Upper lobe of left lung (tissue), 6 donors: Measurements from ENCODE around the gene CRYZL1. TPM values are rescaled to one million over a fixed set of nuclear protein-coding genes. Genes with fewer than 3 reads are reported as not detected.

Source experiments
- ATAC-seq, 2 donors: fragments of 200-7000 bp; cut with Tn5 transposase; one replicate each; pipeline ENCODE4 v1.9.1; 2022; ENCODE audit warnings: mild to moderate bottlenecking in 2 of 2, moderate library complexity in 2 of 2; ENCODE audit not compliant: low FRiP score in 2 of 2
- DNase-seq, 2 donors: peaks; one replicate each; pipeline ENCODE4 v3.0.0-alpha.2; 2019 to 2020
- H3K27ac ChIP-seq, 4 donors: fragments of 200-600 bp; sonication (generic); one replicate each; pipeline ENCODE4 v1.5.1; 2016 to 2019
- H3K27me3 ChIP-seq, 4 donors: fragments of 200-600 bp; sonication (generic); one replicate each; pipeline ENCODE4 v1.5.1; 2017 to 2019
- H3K36me3 ChIP-seq, 4 donors: fragments of 200-600 bp; sonication (generic); one replicate each; pipeline ENCODE4 v1.5.1; 2016 to 2019
- H3K4me1 ChIP-seq, 4 donors: fragments of 200-600 bp; sonication (generic); one replicate each; pipeline ENCODE4 v1.5.1; 2018 to 2019
- H3K4me3 ChIP-seq, 4 donors: fragments of 200-600 bp; sonication (generic); one replicate each; pipeline ENCODE4 v1.5.1; 2017 to 2019; ENCODE audit warnings: mild to moderate bottlenecking in 2 of 4, moderate library complexity in 1 of 4
- H3K9me3 ChIP-seq, 4 donors: fragments of 200-600 bp; sonication (generic); one replicate each; pipeline ENCODE4 v1.5.1; 2018 to 2019
- CTCF ChIP-seq, 6 experiments: fragments of 450-650 bp in 4 of 6; fragments of 200-600 bp in 2 of 6; sonication (generic) in 2 of 6; IDR thresholded peaks; one replicate each; pipeline ENCODE4 v1.5.1; 2016 to 2019; ENCODE audit warnings: antibody characterized with exemption in 6 of 6
- EP300 ChIP-seq, 4 donors: sonication (generic); formaldehyde crosslinking; IDR thresholded peaks; one replicate each; pipeline ENCODE4 v1.5.1; 2017; ENCODE audit warnings: antibody characterized with exemption in 4 of 4, control low read depth in 2 of 4
- POLR2A ChIP-seq, 4 donors: fragments of 450-650 bp; IDR thresholded peaks; one replicate each; pipeline ENCODE4 v1.5.1; 2016 to 2017; ENCODE audit warnings: antibody characterized with exemption in 4 of 4, mild to moderate bottlenecking in 2 of 4
- POLR2AphosphoS5 ChIP-seq, 2 donors: sonication (generic); formaldehyde crosslinking; IDR thresholded peaks; one replicate each; pipeline ENCODE4 v1.5.1; 2017; ENCODE audit warnings: antibody characterized with exemption in 2 of 2
- WGBS, 2 donors: methylation state at CpG; one replicate each; pipeline ENCODE4 v1.1.5; 2017 to 2018; 5-methylcytosine and 5-hydroxymethylcytosine counted together
- total RNA-seq, 6 donors: library from RNA; depleted of rRNA in 4 of 6; stranded (reverse); fragments of >200 nt in 4 of 6; gene quantifications; one replicate each; pipeline versions ENCODE4 v1.1.0 to v1.2.1, GENCODE V29; 2016 to 2021
- donor health status: DM: no; HTN: no; CAD: no; lungs with moderate emphysema.
- donor health status: DM: no; HTN: yes; CAD: no; lungs with severe emphysema.

CRYZL1 gene
- total RNA-seq, 6 donors from 2014 or later, result 20.2 to 80.7 (median 31.7) TPM

DNA sequence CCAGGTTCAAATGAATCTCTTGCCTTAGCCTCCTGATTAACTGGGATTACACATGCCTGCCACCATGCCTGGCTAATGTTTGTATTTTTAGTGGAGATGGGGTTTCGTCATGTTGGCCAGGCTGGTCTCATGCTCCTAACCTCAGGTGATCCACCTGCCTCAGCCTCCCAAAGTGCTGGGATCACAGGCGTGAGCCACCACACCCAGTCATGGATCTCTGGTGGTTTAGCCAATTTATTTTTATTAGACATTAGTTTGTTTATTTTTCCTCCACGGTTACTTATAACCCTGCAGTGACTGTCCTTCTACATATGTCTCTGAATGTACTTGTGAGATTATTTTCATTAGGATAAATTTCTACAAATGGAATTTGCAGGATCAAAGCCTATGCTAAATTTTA lies 6.0 kb upstream of the CRYZL1 start:
- Histone ChIP-seq H3K36me3 (no peaks in the 10 kb centered on the region), H3K27me3 (no peaks in the 10 kb centered on the region), H3K4me1 (peaks cover 9 to 34% (median 22%) of the 10 kb centered on the region in 4 donors), H3K9me3 (no peaks in the 10 kb centered on the region), H3K4me3 (no peak overlapping the region), H3K27ac (no peak overlapping the region)
- WGBS, 2 donors, result 81 to 93% methylated on average over 3 of the region's 3 CpGs
- no peak for ATAC-seq
- DNase-seq, result no peak
- TF ChIP-seq POLR2A (IDR thresholded peaks at IDR 0.05) (no peak), CTCF (IDR thresholded peaks at IDR 0.05) (no peak), POLR2AphosphoS5 (IDR thresholded peaks at IDR 0.05) (no peak), EP300 (IDR thresholded peaks at IDR 0.05) (no peak)

DNA sequence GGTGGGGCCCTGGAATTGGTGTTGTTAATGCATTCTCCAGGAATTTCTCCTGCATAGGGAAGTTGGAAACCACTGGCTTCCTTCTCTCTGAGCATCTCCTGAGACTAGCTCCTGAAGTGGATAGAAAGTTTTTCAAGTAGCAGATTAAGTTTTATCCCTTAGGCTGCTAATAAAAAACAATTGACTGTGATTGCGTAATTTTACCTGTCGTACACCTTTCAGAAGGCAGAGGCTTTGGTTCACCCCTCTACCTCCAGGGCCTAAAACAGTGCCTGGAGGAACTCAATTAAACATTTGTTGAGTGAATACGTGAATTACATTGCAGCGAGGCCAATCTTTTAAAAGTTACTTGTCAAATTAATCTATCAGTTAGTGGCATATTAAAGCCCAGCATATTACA lies 4.2 kb upstream of the CRYZL1 start:
- DNase-seq, result no peak
- Histone ChIP-seq H3K36me3 (no peaks in the 10 kb centered on the region), H3K4me1 (peaks cover 10 to 37% (median 23%) of the 10 kb centered on the region in 4 donors), H3K9me3 (no peaks in the 10 kb centered on the region), H3K27ac (no peak overlapping the region), H3K27me3 (no peaks in the 10 kb centered on the region), H3K4me3 (no peak overlapping the region)
- no peak for TF ChIP-seq CTCF (IDR thresholded peaks at IDR 0.05)
- TF ChIP-seq POLR2A (IDR thresholded peaks at IDR 0.05), result no peak
- no peak for TF ChIP-seq EP300 (IDR thresholded peaks at IDR 0.05)
- no peak for TF ChIP-seq POLR2AphosphoS5 (IDR thresholded peaks at IDR 0.05)
- 85 to 96% methylated on average over 4 of the region's 4 CpGs for WGBS, 2 donors
- no peak for ATAC-seq

DNA sequence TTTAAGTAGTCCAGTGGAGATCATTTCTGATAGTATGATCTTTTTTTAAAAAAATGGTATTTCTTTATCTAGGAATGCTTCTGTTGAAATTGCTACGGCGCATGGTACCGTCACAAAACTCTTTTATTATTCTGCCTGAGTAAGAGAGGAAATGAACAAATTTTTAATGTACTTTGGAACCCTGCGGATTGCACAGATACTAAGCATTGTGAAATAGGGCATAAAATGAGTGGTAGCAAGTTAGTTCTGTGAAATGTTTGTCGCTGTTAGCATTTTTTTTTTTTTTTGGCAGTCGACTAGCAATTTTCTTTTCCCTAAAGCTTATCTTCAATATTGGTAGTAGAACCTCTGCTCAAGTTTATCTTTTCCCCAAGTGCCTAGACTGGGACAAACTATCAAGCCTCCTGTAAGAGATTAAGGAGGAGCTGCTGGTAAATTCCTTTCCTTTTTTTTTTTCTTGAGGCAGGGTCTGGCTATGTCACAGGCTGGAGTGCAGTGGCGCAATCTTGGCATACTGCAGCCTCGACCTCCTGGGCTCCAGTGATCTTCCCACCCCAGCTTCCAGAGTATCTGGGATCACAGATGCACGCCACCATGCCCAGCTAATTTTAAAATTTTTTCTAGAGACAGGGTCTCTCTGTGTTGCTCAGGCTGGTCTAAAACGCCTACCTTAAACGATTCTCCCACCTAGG lies 3.0 kb upstream of the CRYZL1 start:
- Histone ChIP-seq H3K4me3 (peak overlapping the region in 2 of 4 donors; percentile 95 to 99), H3K9me3 (no peaks in the 10 kb centered on the region), H3K27ac (peak overlapping the region; percentile 51 to 91 (median 88)), H3K36me3 (no peaks in the 10 kb centered on the region), H3K4me1 (peaks cover 12 to 46% (median 29%) of the 10 kb centered on the region in 4 donors), H3K27me3 (no peaks in the 10 kb centered on the region)
- 52 to 62% methylated on average over 11 of the region's 11 CpGs for WGBS, 2 donors
- DNase-seq, result no peak
- ATAC-seq, result no peak
- peak in 1 of 2 donors; percentile 16 for TF ChIP-seq POLR2AphosphoS5 (IDR thresholded peaks at IDR 0.05)
- TF ChIP-seq POLR2A (IDR thresholded peaks at IDR 0.05), result no peak

DNA sequence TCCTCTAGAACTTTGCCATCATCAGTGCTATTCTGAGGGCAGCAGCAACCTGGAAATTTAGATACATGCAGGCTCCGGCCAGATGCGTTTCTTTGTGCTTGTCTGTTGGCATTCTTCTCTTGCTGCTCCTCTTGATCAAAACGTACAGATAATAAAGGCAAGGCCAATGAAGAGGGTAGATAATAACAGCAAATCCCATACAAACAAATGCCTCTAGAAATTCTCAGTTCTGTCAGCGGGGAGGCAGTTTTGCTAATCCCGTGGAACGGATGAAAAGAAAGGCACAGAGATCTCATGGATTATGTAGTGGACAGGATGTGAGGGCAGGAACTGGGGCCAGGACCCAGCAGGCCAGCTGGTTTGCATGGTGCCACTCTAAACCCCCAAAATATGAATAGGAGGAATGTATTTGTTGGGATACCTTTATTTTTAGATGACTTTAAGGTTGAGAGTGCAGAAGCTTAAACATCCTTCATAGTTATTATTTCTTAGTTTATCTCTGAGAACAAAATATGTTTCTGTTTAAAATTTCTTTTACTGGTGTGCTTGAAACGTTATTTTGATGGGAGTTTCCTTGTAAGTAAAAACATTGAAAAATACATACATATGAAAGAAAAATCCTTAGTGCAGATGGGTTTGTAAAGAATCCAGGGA lies 2.2 kb upstream of the CRYZL1 start:
- Histone ChIP-seq H3K9me3 (no peaks in the 10 kb centered on the region), H3K4me1 (peaks cover 12 to 39% (median 27%) of the 10 kb centered on the region in 4 donors), H3K27me3 (no peaks in the 10 kb centered on the region), H3K4me3 (peak overlapping the region; percentile 67 to 99 (median 96)), H3K27ac (peak overlapping the region; percentile 85 to 94 (median 91)), H3K36me3 (no peaks in the 10 kb centered on the region)
- WGBS, 2 donors, result 10 to 23% methylated on average over 7 of the region's 7 CpGs
- TF ChIP-seq POLR2A (IDR thresholded peaks at IDR 0.05) (no peak), EP300 (IDR thresholded peaks at IDR 0.05) (no peak), CTCF (IDR thresholded peaks at IDR 0.05) (no peak), POLR2AphosphoS5 (IDR thresholded peaks at IDR 0.05) (no peak)
- DNase-seq (no peak), ATAC-seq (no peak)

DNA sequence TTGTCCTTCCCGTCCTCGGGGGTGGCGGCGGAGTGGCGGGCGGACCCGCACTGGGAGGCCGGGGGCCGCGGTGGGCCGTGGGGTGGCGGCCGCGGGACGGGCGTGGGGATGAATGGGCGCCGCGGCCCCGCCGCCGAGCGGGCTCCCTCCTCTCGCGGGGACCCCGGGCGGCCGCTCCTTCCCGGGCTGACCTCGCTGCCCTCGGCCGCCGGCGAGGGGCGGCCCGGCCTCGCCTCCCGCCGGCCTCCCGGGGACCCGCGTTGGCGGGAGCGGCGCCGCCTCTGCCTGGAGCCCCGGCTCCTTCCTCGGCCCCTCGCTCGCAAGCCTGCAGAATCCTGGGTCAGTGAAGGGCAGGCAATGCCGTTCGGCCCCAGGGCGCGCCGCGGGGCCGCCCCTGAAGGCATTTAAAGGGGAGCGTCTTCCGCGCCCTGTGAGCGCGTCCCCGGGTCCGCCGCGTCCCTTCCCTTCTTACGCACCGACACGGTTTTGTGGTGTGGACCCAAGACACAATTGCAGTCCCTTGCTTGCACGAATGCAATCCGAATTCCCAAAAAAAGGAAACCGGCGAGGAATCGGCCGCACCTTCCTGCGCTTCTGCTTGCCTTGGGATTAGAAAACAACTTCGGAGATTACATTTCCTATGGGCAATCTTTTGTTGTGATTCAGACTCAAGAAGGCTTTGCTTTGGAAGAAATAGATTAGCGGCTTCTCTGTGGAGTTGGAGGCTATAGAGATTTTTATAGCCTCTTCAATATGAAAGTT lies 1.5 kb upstream of the CRYZL1 start:
- H3K27ac ChIP-seq, result peak overlapping the region; percentile 85 to 94 (median 91)

More for the DNA sequence above, 1.5 kb upstream of the CRYZL1 start:
- no peaks in the 10 kb centered on the region for H3K36me3 ChIP-seq
- ATAC-seq, result no peak
- H3K27me3 ChIP-seq, result no peaks in the 10 kb centered on the region
- H3K9me3 ChIP-seq, result no peaks in the 10 kb centered on the region
- H3K4me3 ChIP-seq, result peak overlapping the region; percentile 67 to 99 (median 96)
- WGBS, 2 donors, result 0 to 2% methylated on average over 15 to 45 of the region's 78 CpGs
- H3K4me1 ChIP-seq, result peaks cover 12 to 39% (median 27%) of the 10 kb centered on the region in 4 donors
- no peak for TF ChIP-seq POLR2AphosphoS5 (IDR thresholded peaks at IDR 0.05)
- no peak for TF ChIP-seq EP300 (IDR thresholded peaks at IDR 0.05)
- TF ChIP-seq POLR2A (IDR thresholded peaks at IDR 0.05), result no peak
- no peak for TF ChIP-seq CTCF (IDR thresholded peaks at IDR 0.05)
- peak; percentile 28 to 92 for DNase-seq
